Measurements from ENCODE around the gene COL4A3.

GRCh38 chr2:227312579-227312978 is 148.2 kb downstream of the COL4A3 start:
- TF ChIP-seq CTCF (IDR thresholded peaks at IDR 0.05; ENCODE audit: extremely low read depth in 1 of 2, insufficient read depth in 1 of 2, low read depth in 1 of 2, low read length in 2 of 2) (no peak), POLR2AphosphoS5 (IDR thresholded peaks at IDR 0.05; ENCODE audit: insufficient read depth, low read depth, low read length) (no peak), POLR2A (IDR thresholded peaks at IDR 0.05; ENCODE audit: low read depth, low read length) (no peak), JUN (IDR thresholded peaks at IDR 0.05; ENCODE audit: borderline replicate concordance, insufficient read depth, insufficient read length, low read depth) (no peak), EZH2 (IDR thresholded peaks at IDR 0.05; ENCODE audit: borderline replicate concordance, low read depth, low read length, severe bottlenecking) (no peak), FOS (IDR thresholded peaks at IDR 0.05; ENCODE audit: borderline replicate concordance, insufficient read depth, low read length) (no peak), MAX (IDR thresholded peaks at IDR 0.05; ENCODE audit: insufficient read depth, insufficient read length) (no peak), GATA2 (IDR thresholded peaks at IDR 0.05; ENCODE audit: insufficient read depth, insufficient read length, low read depth, low read length) (no peak), MYC (IDR thresholded peaks at IDR 0.05; ENCODE audit: low read depth, low read length) (no peak)
